Trophoblast cell (in vitro differentiated cells and primary cell): ENCODE results near the gene LRCH4.
A peak's percentile ranks its signal among the peaks of the same experiment; 100 is the strongest.

Experiments used
- DNase-seq, 2 donors: peaks; one replicate each; pipeline ENCODE4 v3.0.0-alpha.2; 2016
- H2AFZ ChIP-seq: 2 replicates; pipeline ENCODE4 v1.6.1; 2013; ENCODE audit warnings: low read length, moderate library complexity, mild to moderate bottlenecking; ENCODE audit not compliant: insufficient read depth, poor library complexity
- H2AK5ac ChIP-seq: 2 replicates; pipeline ENCODE4 v1.6.1; 2013; ENCODE audit warnings: mild to moderate bottlenecking, low read length
- H2BK120ac ChIP-seq: 2 replicates; pipeline ENCODE4 v1.6.1; 2013; ENCODE audit warnings: low read length, mild to moderate bottlenecking, moderate library complexity; ENCODE audit not compliant: insufficient read depth, poor library complexity
- H2BK12ac ChIP-seq: 2 replicates; pipeline ENCODE4 v1.6.1; 2013; ENCODE audit warnings: mild to moderate bottlenecking, low read length, moderate library complexity
- H2BK5ac ChIP-seq: 2 replicates; pipeline ENCODE4 v1.6.1; 2013; ENCODE audit warnings: low read length, low read depth, moderate library complexity, mild to moderate bottlenecking; ENCODE audit not compliant: poor library complexity
- H3K14ac ChIP-seq: 2 replicates; pipeline ENCODE4 v1.6.1; 2013; ENCODE audit warnings: mild to moderate bottlenecking, low read length
- H3K18ac ChIP-seq: 2 replicates; pipeline ENCODE4 v1.6.1; 2013; ENCODE audit warnings: mild to moderate bottlenecking, low read length
- H3K23ac ChIP-seq: 2 replicates; pipeline ENCODE4 v1.6.1; 2013; ENCODE audit warnings: low read length
- H3K27ac ChIP-seq: 2 replicates; pipeline ENCODE4 v1.5.1; 2013; ENCODE audit warnings: low read depth, mild to moderate bottlenecking, inconsistent platforms, low read length, moderate library complexity
- H3K27me3 ChIP-seq: 2 replicates; pipeline ENCODE4 v1.6.1; 2013; ENCODE audit warnings: inconsistent platforms, mild to moderate bottlenecking, low read length, moderate library complexity; ENCODE audit not compliant: insufficient read depth
- H3K36me3 ChIP-seq, 2 experiments: 1 replicate in 1 of 2; 2 replicates in 1 of 2; pipeline ENCODE4 v1.6.1; 2013; ENCODE audit warnings: low read length in 2 of 2, mild to moderate bottlenecking in 2 of 2, moderate library complexity in 1 of 2; ENCODE audit not compliant: insufficient read depth in 2 of 2, control insufficient read depth in 1 of 2
- H3K4ac ChIP-seq: 2 replicates; pipeline ENCODE4 v1.6.1; 2013; ENCODE audit warnings: low read depth, mild to moderate bottlenecking, low read length, moderate library complexity
- H3K4me1 ChIP-seq, 2 experiments: 1 replicate in 1 of 2; 2 replicates in 1 of 2; pipeline ENCODE4 v1.6.1; 2013; ENCODE audit warnings: low read length in 2 of 2, mild to moderate bottlenecking in 2 of 2, moderate library complexity in 1 of 2; ENCODE audit not compliant: insufficient read depth in 2 of 2, control insufficient read depth in 1 of 2
- H3K4me2 ChIP-seq: 2 replicates; pipeline ENCODE4 v1.6.1; 2013; ENCODE audit warnings: inconsistent platforms, mild to moderate bottlenecking, low read length, moderate library complexity
- H3K4me3 ChIP-seq: 2 replicates; pipeline ENCODE4 v1.5.1; 2013; ENCODE audit warnings: mild to moderate bottlenecking, low read depth, low read length, inconsistent platforms
- H3K79me1 ChIP-seq: one replicate; pipeline ENCODE4 v1.6.1; 2013; ENCODE audit warnings: low read length
- H3K79me2 ChIP-seq: 2 replicates; pipeline ENCODE4 v1.6.1; 2013; ENCODE audit warnings: low read length, mild to moderate bottlenecking; ENCODE audit not compliant: control insufficient read depth, insufficient read depth, poor library complexity
- H3K9ac ChIP-seq: 2 replicates; pipeline ENCODE4 v1.6.1; 2013; ENCODE audit warnings: mild to moderate bottlenecking, low read length
- H3K9me3 ChIP-seq: 2 replicates; pipeline ENCODE4 v1.6.1; 2013; ENCODE audit warnings: low read depth, mild to moderate bottlenecking, control low read depth, inconsistent platforms, low read length; ENCODE audit not compliant: insufficient read depth
- H4K12ac ChIP-seq: 2 replicates; pipeline ENCODE4 v1.6.1; 2013; ENCODE audit warnings: low read depth, mild to moderate bottlenecking, low read length, moderate library complexity
- H4K8ac ChIP-seq: 2 replicates; pipeline ENCODE4 v1.6.1; 2013; ENCODE audit warnings: low read depth, mild to moderate bottlenecking, low read length, moderate library complexity
- H4K91ac ChIP-seq: one replicate; pipeline ENCODE4 v1.6.1; 2013; ENCODE audit warnings: low read depth, mild to moderate bottlenecking, low read length, moderate library complexity
- WGBS: extraction: QIAGEN DNeasy Blood & Tissue Kit; methylation state at CpG from one replicate; pipeline ENCODE4 v1.1.7; 2013; ENCODE audit warnings: missing lambda C conversion rate; ENCODE audit not compliant: insufficient read length, insufficient coverage; ENCODE audit errors: extremely low coverage; 5-methylcytosine and 5-hydroxymethylcytosine counted together

Gene LRCH4

DNA sequence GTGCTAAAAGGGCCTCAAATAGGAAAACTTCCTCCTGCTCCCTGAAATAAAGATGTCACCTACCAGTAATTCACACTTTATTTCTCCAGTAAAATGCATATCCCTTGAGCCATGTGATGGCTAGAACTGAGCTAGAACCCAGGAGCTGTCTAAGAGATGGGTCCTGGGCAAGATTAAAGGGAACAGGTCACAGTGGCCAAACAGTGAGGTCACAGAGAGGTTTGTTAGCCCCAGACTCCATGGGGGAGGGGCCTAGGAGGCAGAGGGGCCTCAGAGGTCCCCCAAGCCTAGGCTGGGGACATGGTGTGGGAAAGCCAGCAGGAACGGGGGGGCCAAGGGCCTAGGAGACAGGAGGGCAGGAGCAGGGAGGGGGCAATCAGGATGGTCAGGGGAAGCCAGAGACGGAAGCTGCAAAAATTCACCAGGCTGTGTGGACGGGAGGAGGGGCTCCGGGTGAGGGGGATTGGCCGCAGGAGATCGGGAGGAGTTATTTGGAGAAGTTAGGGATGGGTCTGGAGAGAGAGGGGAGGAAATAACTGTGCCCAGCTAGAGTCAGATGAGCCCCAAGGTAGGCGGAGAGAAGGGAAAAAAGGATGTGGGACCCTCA lies 3.5 kb upstream of the LRCH4 start:
- WGBS: no CpG with 5 or more reads among the region's 7 CpGs
- Histone ChIP-seq H3K4me1 (peaks cover 2 to 8% of the 10 kb centered on the region in 2 experiments), H3K79me1 (peaks cover 14% of the 10 kb centered on the region), H3K9me3 (no peaks in the 10 kb centered on the region), H2BK12ac (no peak overlapping the region), H2AFZ (no peak overlapping the region), H4K12ac (no peak overlapping the region), H3K79me2 (peaks cover 2% of the 10 kb centered on the region), H4K8ac (no peak overlapping the region), H3K9ac (no peak overlapping the region), H3K4me2 (no peak overlapping the region), H3K14ac (no peak overlapping the region), H3K4ac (no peak overlapping the region), H4K91ac (no peak overlapping the region), H3K36me3 (no peaks in the 10 kb centered on the region), H2BK5ac (no peak overlapping the region), H3K23ac (no peak overlapping the region), H3K27ac (no peak overlapping the region), H2AK5ac (no peak overlapping the region), H2BK120ac (no peak overlapping the region), H3K27me3 (no peaks in the 10 kb centered on the region), H3K4me3 (no peak overlapping the region), H3K18ac (no peak overlapping the region)
- DNase-seq: no peak

DNA sequence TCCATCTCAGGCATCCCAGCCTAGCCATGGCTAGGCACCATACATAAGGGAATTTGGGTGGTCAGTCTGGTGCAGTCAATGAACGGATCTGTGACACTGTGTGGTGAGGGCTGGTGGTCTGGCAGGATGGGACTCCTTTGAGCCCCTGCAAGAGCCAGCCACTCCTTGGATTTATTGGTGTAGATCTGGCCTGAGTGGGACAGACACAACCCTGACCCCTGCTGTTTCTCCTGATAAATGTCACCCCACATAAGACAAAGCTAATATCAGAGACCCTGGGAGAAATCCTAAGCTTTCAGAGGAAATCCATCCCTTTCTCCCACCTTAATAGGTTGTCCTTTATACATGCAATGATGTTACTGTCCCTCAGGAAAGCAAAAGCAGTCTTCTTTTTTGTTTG lies 2.5 kb upstream of the LRCH4 start:
- Histone ChIP-seq H3K27me3 (no peaks in the 10 kb centered on the region), H3K4me1 (peaks cover 10 to 17% of the 10 kb centered on the region in 2 experiments), H3K79me1 (peaks cover 17% of the 10 kb centered on the region), H2BK120ac (no peak overlapping the region), H3K9ac (no peak overlapping the region), H3K4me2 (no peak overlapping the region), H2AK5ac (no peak overlapping the region), H3K79me2 (peaks cover 6% of the 10 kb centered on the region), H3K4me3 (no peak overlapping the region), H4K91ac (no peak overlapping the region), H3K36me3 (peaks cover 3% of the 10 kb centered on the region in 2 experiments), H4K12ac (no peak overlapping the region), H4K8ac (no peak overlapping the region), H2AFZ (no peak overlapping the region), H3K27ac (no peak overlapping the region), H3K18ac (no peak overlapping the region), H3K14ac (no peak overlapping the region), H2BK12ac (no peak overlapping the region), H3K4ac (no peak overlapping the region), H3K9me3 (no peaks in the 10 kb centered on the region), H3K23ac (no peak overlapping the region), H2BK5ac (no peak overlapping the region)
- peak in 1 of 2 donors; percentile 31 for DNase-seq
- WGBS: no CpG with 5 or more reads among the region's 1 CpG

- H2BK5ac ChIP-seq: peak within 1 kb of the TSS; percentile 93
- H2AFZ ChIP-seq: peak within 1 kb of the TSS; percentile 89
- H2AK5ac ChIP-seq: no peak within 1 kb of the TSS
- DNase-seq: peak; percentile 100
- peak within 1 kb of the TSS; percentile 94 for H4K12ac ChIP-seq
- H3K4me1 ChIP-seq: peaks cover 12 to 21% of the 10 kb centered on the region in 2 experiments
- H4K8ac ChIP-seq: peak within 1 kb of the TSS; percentile 99
- peak within 1 kb of the TSS; percentile 94 for H3K9ac ChIP-seq
- peak within 1 kb of the TSS; percentile 99 for H4K91ac ChIP-seq
- peaks cover 16 to 17% of the 10 kb centered on the region in 2 experiments for H3K36me3 ChIP-seq
- peak within 1 kb of the TSS; percentile 47 for H2BK12ac ChIP-seq
- H3K4ac ChIP-seq: peak within 1 kb of the TSS; percentile 91
- WGBS: no CpG with 5 or more reads among the region's 53 CpGs
- H3K9me3 ChIP-seq: no peaks in the 10 kb centered on the region
- H3K79me2 ChIP-seq: peaks cover 6% of the 10 kb centered on the region
- H3K4me3 ChIP-seq: peak within 1 kb of the TSS; percentile 94
- H3K4me2 ChIP-seq: peak within 1 kb of the TSS; percentile 91
- peak within 1 kb of the TSS; percentile 97 for H3K27ac ChIP-seq
- peak within 1 kb of the TSS; percentile 98 for H3K18ac ChIP-seq
- peak within 1 kb of the TSS; percentile 84 for H2BK120ac ChIP-seq
- H3K14ac ChIP-seq: peak within 1 kb of the TSS; percentile 99
- no peak within 1 kb of the TSS for H3K23ac ChIP-seq
- H3K79me1 ChIP-seq: peaks cover 17% of the 10 kb centered on the region
- H3K27me3 ChIP-seq: no peaks in the 10 kb centered on the region
Observed at GRCh38 chr7:100586266-100587025, 517 bp upstream of the LRCH4 start, which contains the start of gene FBXO24. Gene FBXO24 (plus strand): TSS chr7:100586328. CDS start chr7:100586626, 298 bp downstream.

GRCh38 chr7:100584683-100585510 lies 1.0 kb downstream of the LRCH4 start:
- Histone ChIP-seq H3K27ac (peak overlapping the region; percentile 97), H3K18ac (peak overlapping the region; percentile 42), H3K4me1 (peaks cover 12 to 21% of the 10 kb centered on the region in 2 experiments), H4K12ac (no peak overlapping the region), H2BK12ac (no peak overlapping the region), H4K8ac (peak overlapping the region; percentile 99), H4K91ac (peak overlapping the region; percentile 44), H2BK120ac (peak overlapping the region; percentile 43), H3K9me3 (peaks cover 3% of the 10 kb centered on the region), H3K9ac (peak overlapping the region; percentile 11), H3K79me2 (peaks cover 6% of the 10 kb centered on the region), H3K4me3 (peak overlapping the region; percentile 94), H3K36me3 (peaks cover 28 to 31% of the 10 kb centered on the region in 2 experiments), H3K14ac (peak overlapping the region; percentile 60), H3K4me2 (peak overlapping the region; percentile 82), H3K27me3 (no peaks in the 10 kb centered on the region), H2AK5ac (no peak overlapping the region), H2AFZ (peak overlapping the region; percentile 12), H3K4ac (no peak overlapping the region), H3K79me1 (peaks cover 17% of the 10 kb centered on the region), H3K23ac (no peak overlapping the region), H2BK5ac (peak overlapping the region; percentile 60)
- WGBS: no CpG with 5 or more reads among the region's 20 CpGs
- peak; percentile 93 to 98 for DNase-seq
